ENCODE data around the gene SNED1.

The SNED1 gene

GRCh38 chr2:241140445-241140840, 142.0 kb downstream of the SNED1 start:
- Histone ChIP-seq H3K4me3 (ENCODE audit: low read depth, low read length) (no peak overlapping the region), H3K4me1 (no peaks in the 10 kb centered on the region), H3K36me3 (ENCODE audit: control insufficient read depth, insufficient read depth, low read length) (no peaks in the 10 kb centered on the region), H3K27ac (no peak overlapping the region), H3K79me2 (no peaks in the 10 kb centered on the region), H2AFZ (no peak overlapping the region), H3K9ac (no peak overlapping the region), H3K9me3 (ENCODE audit: control insufficient read depth, low read length) (no peaks in the 10 kb centered on the region), H3K27me3 (ENCODE audit: control insufficient read depth, insufficient read depth, low read length) (no peaks in the 10 kb centered on the region), H3K4me2 (ENCODE audit: low read length) (no peak overlapping the region)
- no peak for TF ChIP-seq CTCF (IDR thresholded peaks at IDR 0.05)

GRCh38 chr2:241141214-241141770, 142.9 kb downstream of the SNED1 start:
- Histone ChIP-seq H3K27ac (no peak overlapping the region), H3K4me3 (ENCODE audit: low read depth, low read length) (no peak overlapping the region), H3K4me2 (ENCODE audit: low read length) (no peak overlapping the region), H3K79me2 (no peaks in the 10 kb centered on the region), H3K9me3 (ENCODE audit: control insufficient read depth, low read length) (no peaks in the 10 kb centered on the region), H3K4me1 (no peaks in the 10 kb centered on the region), H2AFZ (no peak overlapping the region), H3K27me3 (ENCODE audit: control insufficient read depth, insufficient read depth, low read length) (no peaks in the 10 kb centered on the region), H3K9ac (no peak overlapping the region), H3K36me3 (ENCODE audit: control insufficient read depth, insufficient read depth, low read length) (no peaks in the 10 kb centered on the region)
- TF ChIP-seq CTCF (IDR thresholded peaks at IDR 0.05) = no peak

GRCh38 chr2:241142063-241142462, 143.6 kb downstream of the SNED1 start:
- no peak overlapping the region for H3K4me2 ChIP-seq (ENCODE audit: low read length)
- H3K36me3 ChIP-seq (ENCODE audit: control insufficient read depth, insufficient read depth, low read length) = no peaks in the 10 kb centered on the region
- no peak overlapping the region for H3K27ac ChIP-seq
- no peak overlapping the region for H2AFZ ChIP-seq
- H3K9ac ChIP-seq = no peak overlapping the region
- no peaks in the 10 kb centered on the region for H3K9me3 ChIP-seq (ENCODE audit: control insufficient read depth, low read length)
- H3K79me2 ChIP-seq = no peaks in the 10 kb centered on the region
- H3K27me3 ChIP-seq (ENCODE audit: control insufficient read depth, insufficient read depth, low read length) = no peaks in the 10 kb centered on the region
- TF ChIP-seq CTCF (IDR thresholded peaks at IDR 0.05) = no peak
- no peaks in the 10 kb centered on the region for H3K4me1 ChIP-seq
- H3K4me3 ChIP-seq (ENCODE audit: low read depth, low read length) = no peak overlapping the region

- H2AFZ ChIP-seq = no peak overlapping the region
- no peaks in the 10 kb centered on the region for H3K9me3 ChIP-seq (ENCODE audit: control insufficient read depth, low read length)
- H3K4me3 ChIP-seq (ENCODE audit: low read depth, low read length) = no peak overlapping the region
- no peaks in the 10 kb centered on the region for H3K79me2 ChIP-seq
- no peaks in the 10 kb centered on the region for H3K36me3 ChIP-seq (ENCODE audit: control insufficient read depth, insufficient read depth, low read length)
- H3K4me2 ChIP-seq (ENCODE audit: low read length) = no peak overlapping the region
- no peaks in the 10 kb centered on the region for H3K4me1 ChIP-seq
- TF ChIP-seq CTCF (IDR thresholded peaks at IDR 0.05) = no peak
- no peak overlapping the region for H3K9ac ChIP-seq
- no peaks in the 10 kb centered on the region for H3K27me3 ChIP-seq (ENCODE audit: control insufficient read depth, insufficient read depth, low read length)
- no peak overlapping the region for H3K27ac ChIP-seq
These were observed 144.2 kb downstream of the SNED1 start for GRCh38 chr2:241142593-241142992.
